IPS DF 6.9 (cell line): ENCODE data around the gene TSPAN7.

Experiments used
- DNase-seq: peaks from one replicate; pipeline ENCODE4 v3.0.0-alpha.2; 2013; ENCODE audit warnings: low read depth, low spot score
- H3K27ac ChIP-seq: one replicate; pipeline ENCODE4 v1.5.1; 2013; ENCODE audit warnings: low read length, control low read depth
- H3K27me3 ChIP-seq: 2 replicates; pipeline ENCODE4 v1.6.1; 2013; ENCODE audit warnings: mild to moderate bottlenecking, low read length; ENCODE audit not compliant: control insufficient read depth, insufficient read depth
- H3K36me3 ChIP-seq: 2 replicates; pipeline ENCODE4 v1.6.1; 2013; ENCODE audit warnings: low read length; ENCODE audit not compliant: control insufficient read depth, insufficient read depth
- H3K4me1 ChIP-seq: 2 replicates; pipeline ENCODE4 v1.6.1; 2013; ENCODE audit warnings: low read length; ENCODE audit not compliant: control insufficient read depth, insufficient read depth
- H3K4me3 ChIP-seq: 2 replicates; pipeline ENCODE4 v1.5.1; 2013; ENCODE audit warnings: mild to moderate bottlenecking, low read length
- H3K9me3 ChIP-seq: 2 replicates; pipeline ENCODE4 v1.6.1; 2013; ENCODE audit warnings: low read length, inconsistent platforms; ENCODE audit not compliant: control insufficient read depth, insufficient read depth
- WGBS: extraction: QIAGEN DNeasy Blood & Tissue Kit; methylation state at CpG from one replicate; pipeline ENCODE4 v1.1.7; 2013; ENCODE audit warnings: mixed read lengths, missing lambda C conversion rate; ENCODE audit not compliant: insufficient read length, insufficient coverage; 5-methylcytosine and 5-hydroxymethylcytosine counted together

Gene TSPAN7

DNA sequence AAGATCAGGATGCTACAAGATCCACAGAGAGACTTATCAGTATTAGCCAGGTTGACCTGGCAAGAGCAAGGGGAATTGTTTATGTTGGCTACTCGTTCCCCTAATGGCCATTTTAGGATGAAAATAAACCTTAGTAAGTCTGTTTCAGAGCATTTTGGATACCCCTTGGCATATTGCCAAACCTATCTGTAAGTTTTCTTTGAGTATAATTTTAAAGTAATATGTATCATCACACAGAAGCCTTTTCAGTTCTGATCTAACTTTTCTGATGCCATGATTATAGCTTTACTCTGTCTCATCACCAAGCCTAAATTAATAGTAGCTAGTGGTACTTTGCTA lies 99.7 kb downstream of the TSPAN7 start:
- no peaks in the 10 kb centered on the region for H3K9me3 ChIP-seq
- H3K4me3 ChIP-seq: no peak overlapping the region
- H3K36me3 ChIP-seq: no peaks in the 10 kb centered on the region
- H3K27me3 ChIP-seq: no peaks in the 10 kb centered on the region
- no peaks in the 10 kb centered on the region for H3K4me1 ChIP-seq
- no peak for DNase-seq
- WGBS: no CpG with 5 or more reads among the region's 1 CpG
- H3K27ac ChIP-seq: no peak overlapping the region

- H3K27me3 ChIP-seq: no peaks in the 10 kb centered on the region
- no peak for DNase-seq
- no peaks in the 10 kb centered on the region for H3K36me3 ChIP-seq
- H3K4me3 ChIP-seq: no peak overlapping the region
- no peak overlapping the region for H3K27ac ChIP-seq
- no peaks in the 10 kb centered on the region for H3K9me3 ChIP-seq
- H3K4me1 ChIP-seq: no peaks in the 10 kb centered on the region
- WGBS: no CpG with 5 or more reads among the region's 5 CpGs
These were observed 100.2 kb downstream of the TSPAN7 start for GRCh38 chrX:38661561-38661960.

GRCh38 chrX:38662640-38663039 lies 101.3 kb downstream of the TSPAN7 start:
- Histone ChIP-seq H3K27ac (no peak overlapping the region), H3K4me1 (no peaks in the 10 kb centered on the region), H3K27me3 (no peaks in the 10 kb centered on the region), H3K4me3 (no peak overlapping the region), H3K9me3 (no peaks in the 10 kb centered on the region), H3K36me3 (no peaks in the 10 kb centered on the region)
- DNase-seq: no peak
- no CpG with 5 or more reads among the region's 2 CpGs for WGBS

GRCh38 chrX:38664285-38664684 lies 102.9 kb downstream of the TSPAN7 start:
- no peak overlapping the region for H3K27ac ChIP-seq
- H3K27me3 ChIP-seq: no peaks in the 10 kb centered on the region
- DNase-seq: no peak

DNA sequence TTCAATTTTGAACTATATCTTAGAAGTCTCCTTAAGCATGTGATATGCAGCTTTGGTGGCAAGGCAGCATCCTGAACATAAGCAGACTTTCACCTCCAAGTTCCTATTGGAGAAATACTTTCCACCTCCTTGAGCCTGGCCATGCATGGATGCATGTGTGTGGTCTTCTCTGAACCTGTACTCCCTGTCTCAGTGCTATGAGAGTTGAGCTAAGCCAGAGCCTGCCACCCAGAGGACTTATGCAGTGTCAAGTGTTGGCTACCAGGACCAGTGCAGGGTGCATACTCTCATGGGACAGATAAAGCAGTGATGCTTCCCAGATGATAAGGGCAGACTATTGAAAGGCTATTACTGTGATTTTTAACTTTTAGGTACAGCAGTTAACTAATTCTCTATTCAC lies 105.6 kb downstream of the TSPAN7 start:
- H3K27me3 ChIP-seq: no peaks in the 10 kb centered on the region
- no peak overlapping the region for H3K4me3 ChIP-seq
- H3K9me3 ChIP-seq: no peaks in the 10 kb centered on the region
- no peaks in the 10 kb centered on the region for H3K4me1 ChIP-seq
- H3K27ac ChIP-seq: no peak overlapping the region
- no peak for DNase-seq
- no peaks in the 10 kb centered on the region for H3K36me3 ChIP-seq

More at GRCh38 chrX:38664285-38664684, 102.9 kb downstream of the TSPAN7 start:
- no peaks in the 10 kb centered on the region for H3K36me3 ChIP-seq
- no CpG with 5 or more reads among the region's 5 CpGs for WGBS
- no peak overlapping the region for H3K4me3 ChIP-seq
- H3K9me3 ChIP-seq: no peaks in the 10 kb centered on the region
- no peaks in the 10 kb centered on the region for H3K4me1 ChIP-seq

DNA sequence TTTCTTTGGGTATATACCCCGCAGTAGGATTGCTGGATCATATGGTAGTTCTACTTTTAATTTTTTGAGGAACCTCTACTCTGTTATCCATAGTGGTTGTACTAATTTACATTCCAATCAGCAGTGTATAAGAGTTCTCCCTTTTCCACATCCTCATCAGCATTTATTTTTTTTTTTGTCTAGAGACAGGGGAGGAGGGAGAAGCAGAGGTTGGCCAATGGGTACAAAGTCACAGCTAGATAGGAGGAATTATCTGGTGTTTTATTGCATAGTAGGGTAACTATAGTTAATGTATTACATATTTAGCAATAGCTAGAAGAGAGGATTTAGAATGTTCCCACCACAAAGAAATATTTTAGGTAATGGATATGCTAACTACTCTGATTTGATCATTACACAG lies 107.4 kb downstream of the TSPAN7 start:
- WGBS: no CpG with 5 or more reads among the region's 1 CpG
- no peaks in the 10 kb centered on the region for H3K9me3 ChIP-seq
- no peaks in the 10 kb centered on the region for H3K4me1 ChIP-seq
- no peak overlapping the region for H3K27ac ChIP-seq
- H3K27me3 ChIP-seq: no peaks in the 10 kb centered on the region
- H3K4me3 ChIP-seq: no peak overlapping the region
- DNase-seq: no peak
- no peaks in the 10 kb centered on the region for H3K36me3 ChIP-seq

GRCh38 chrX:38669428-38669827 lies 108.1 kb downstream of the TSPAN7 start:
- Histone ChIP-seq H3K36me3 (no peaks in the 10 kb centered on the region), H3K27me3 (no peaks in the 10 kb centered on the region), H3K4me3 (no peak overlapping the region), H3K4me1 (no peaks in the 10 kb centered on the region), H3K9me3 (no peaks in the 10 kb centered on the region), H3K27ac (no peak overlapping the region)
- no peak for DNase-seq
- WGBS: no CpG with 5 or more reads among the region's 4 CpGs

DNA sequence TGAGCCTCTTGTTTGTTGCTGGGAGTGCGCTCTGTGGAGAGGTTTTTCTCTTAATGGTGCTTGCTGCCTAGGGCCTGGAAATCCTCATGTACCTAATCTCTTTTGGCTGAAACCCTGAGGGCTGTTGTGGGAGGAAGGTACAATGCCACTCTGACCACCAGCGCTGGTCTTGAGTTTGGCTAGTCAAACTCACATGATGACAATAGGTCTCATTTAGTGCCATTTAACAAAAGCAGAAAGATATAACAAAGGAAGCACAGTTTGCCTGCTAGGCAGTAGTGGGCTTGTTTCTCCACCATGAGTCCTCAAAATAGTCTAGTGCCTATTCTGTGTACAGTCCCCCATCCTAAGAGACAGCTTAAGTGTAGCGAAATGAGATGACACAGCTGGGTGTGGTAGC lies 111.3 kb downstream of the TSPAN7 start:
- Histone ChIP-seq H3K27me3 (no peaks in the 10 kb centered on the region), H3K36me3 (no peaks in the 10 kb centered on the region), H3K27ac (no peak overlapping the region), H3K4me3 (no peak overlapping the region), H3K9me3 (no peaks in the 10 kb centered on the region), H3K4me1 (no peaks in the 10 kb centered on the region)
- no CpG with 5 or more reads among the region's 3 CpGs for WGBS
- no peak for DNase-seq

- WGBS: no CpG with 5 or more reads among the region's 3 CpGs
- Histone ChIP-seq H3K27me3 (no peaks in the 10 kb centered on the region), H3K27ac (no peak overlapping the region), H3K9me3 (no peaks in the 10 kb centered on the region), H3K4me3 (no peak overlapping the region), H3K36me3 (no peaks in the 10 kb centered on the region), H3K4me1 (no peaks in the 10 kb centered on the region)
- no peak for DNase-seq
These were observed 114.5 kb downstream of the TSPAN7 start for GRCh38 chrX:38675856-38676255.

DNA sequence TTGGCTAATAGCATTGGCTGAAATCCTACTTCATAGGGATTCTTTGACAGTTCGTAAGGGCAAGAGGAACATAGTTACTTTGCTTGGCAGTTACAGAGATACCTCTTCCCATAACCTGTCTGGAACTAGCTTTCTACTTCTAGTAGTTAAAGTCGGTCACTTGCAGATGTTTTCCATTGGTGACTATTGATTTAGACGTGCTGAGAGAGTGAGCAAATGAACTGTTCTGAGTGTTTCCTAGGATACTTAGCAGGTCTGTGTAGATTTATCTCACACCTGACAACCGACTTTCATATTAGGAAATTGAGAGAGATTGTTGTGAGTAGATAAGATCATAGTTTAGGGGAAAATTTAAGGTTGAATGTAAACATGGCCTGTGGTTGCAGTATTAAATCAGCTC lies 116.8 kb downstream of the TSPAN7 start:
- no peaks in the 10 kb centered on the region for H3K36me3 ChIP-seq
- H3K4me3 ChIP-seq: no peak overlapping the region
- WGBS: no CpG with 5 or more reads among the region's 4 CpGs
- no peaks in the 10 kb centered on the region for H3K9me3 ChIP-seq
- H3K27me3 ChIP-seq: no peaks in the 10 kb centered on the region
- H3K27ac ChIP-seq: no peak overlapping the region
- DNase-seq: no peak
- H3K4me1 ChIP-seq: no peaks in the 10 kb centered on the region

- Histone ChIP-seq H3K4me3 (no peak overlapping the region), H3K27me3 (no peaks in the 10 kb centered on the region), H3K9me3 (no peaks in the 10 kb centered on the region), H3K27ac (no peak overlapping the region), H3K36me3 (no peaks in the 10 kb centered on the region), H3K4me1 (no peaks in the 10 kb centered on the region)
- WGBS: no CpG with 5 or more reads among the region's 2 CpGs
- DNase-seq: no peak
These were observed 117.5 kb downstream of the TSPAN7 start for GRCh38 chrX:38678821-38679220.
